ENCODE measurements around the gene ANAPC4.

The ANAPC4 gene

GRCh38 chr4:25425361-25425760 is 48.3 kb downstream of the ANAPC4 start:
- Histone ChIP-seq H3K27ac (no peak overlapping the region), H3K36me3 (no peaks in the 10 kb centered on the region), H4K20me1 (no peaks in the 10 kb centered on the region), H3K9me3 (0 out of 2 replicates have a peak, but pooled peaks cover 6% of the 10 kb centered on the region), H3K9ac (no peak overlapping the region), H3K4me1 (no peaks in the 10 kb centered on the region), H3K27me3 (no peaks in the 10 kb centered on the region), H3K4me2 (no peak overlapping the region), H3K4me3 (no peak overlapping the region)
- no peak for TF ChIP-seq Cebpa-rat (IDR thresholded peaks at IDR 0.05)

- Histone ChIP-seq H3K9ac (no peak overlapping the region), H3K4me1 (no peaks in the 10 kb centered on the region)
- no peak for TF ChIP-seq Cebpa-rat (IDR thresholded peaks at IDR 0.05)
Measured at GRCh38 chr4:25427871-25428270, 50.8 kb downstream of the ANAPC4 start.

GRCh38 chr4:25430630-25431029 is 53.6 kb downstream of the ANAPC4 start:
- Histone ChIP-seq H3K36me3 (no peaks in the 10 kb centered on the region), H4K20me1 (no peaks in the 10 kb centered on the region), H3K9me3 (0 out of 2 replicates have a peak, but pooled peaks cover 6% of the 10 kb centered on the region), H3K4me2 (no peak overlapping the region), H3K4me1 (no peaks in the 10 kb centered on the region), H3K27ac (no peak overlapping the region), H3K4me3 (no peak overlapping the region), H3K9ac (no peak overlapping the region), H3K27me3 (no peaks in the 10 kb centered on the region)
- TF ChIP-seq Cebpa-rat (IDR thresholded peaks at IDR 0.05): no peak

More at GRCh38 chr4:25427871-25428270, 50.8 kb downstream of the ANAPC4 start:
- Histone ChIP-seq H3K27ac (no peak overlapping the region), H3K4me2 (no peak overlapping the region), H3K9me3 (0 out of 2 replicates have a peak, but pooled peaks cover 6% of the 10 kb centered on the region), H3K27me3 (no peaks in the 10 kb centered on the region), H3K4me3 (no peak overlapping the region), H3K36me3 (no peaks in the 10 kb centered on the region), H4K20me1 (no peaks in the 10 kb centered on the region)

DNA sequence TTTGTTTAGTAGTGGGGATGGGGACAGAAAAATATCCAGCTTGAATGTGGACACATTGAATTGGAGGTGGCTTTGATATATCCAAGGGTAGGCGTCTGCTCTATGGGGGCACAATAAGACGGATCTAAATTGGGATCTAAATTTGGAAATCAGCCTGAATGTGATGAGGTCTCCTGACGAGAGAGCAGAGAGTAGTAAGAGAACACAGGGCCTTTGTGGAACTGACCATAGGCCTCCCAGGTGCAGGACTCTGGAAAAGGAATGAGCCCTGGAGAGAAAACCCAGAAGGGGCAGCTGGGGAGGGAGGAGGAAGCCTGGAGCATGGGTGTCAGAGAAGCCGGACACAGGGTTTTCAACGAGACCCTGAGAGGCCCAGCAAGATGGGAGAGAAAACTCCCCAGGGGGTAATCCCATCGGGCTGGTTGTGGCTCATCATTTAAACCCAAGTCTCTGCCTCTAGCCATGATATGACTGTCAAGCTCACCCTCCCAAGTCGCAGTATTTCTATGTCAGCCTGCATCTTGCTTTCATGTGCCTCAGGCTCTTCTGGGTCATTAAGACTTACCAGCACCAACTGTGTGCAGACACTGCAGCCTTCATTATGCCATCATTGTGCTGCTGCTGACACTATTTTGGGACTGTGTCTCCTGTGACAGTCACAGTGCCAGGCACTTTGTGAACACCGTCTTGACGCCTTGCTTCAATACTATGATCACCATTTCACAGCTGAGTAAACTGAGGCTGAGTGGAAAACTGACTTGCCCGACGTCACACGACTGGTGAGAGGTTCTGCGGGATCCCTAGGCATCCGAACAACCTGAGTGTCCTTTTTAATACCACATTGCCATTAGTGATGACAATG is 57.1 kb downstream of the ANAPC4 start:
- no peak overlapping the region for H3K27ac ChIP-seq
- no peak for TF ChIP-seq Cebpa-rat (IDR thresholded peaks at IDR 0.05)
- H3K4me1 ChIP-seq: no peaks in the 10 kb centered on the region
- no peaks in the 10 kb centered on the region for H3K36me3 ChIP-seq
- no peaks in the 10 kb centered on the region for H4K20me1 ChIP-seq
- no peak overlapping the region for H3K4me2 ChIP-seq
- peaks cover 3% of the 10 kb centered on the region; the same call in 1 of the 2 replicates for H3K9me3 ChIP-seq
- no peak overlapping the region for H3K9ac ChIP-seq
- no peaks in the 10 kb centered on the region for H3K27me3 ChIP-seq
- no peak overlapping the region for H3K4me3 ChIP-seq

GRCh38 chr4:25437926-25438325 is 60.9 kb downstream of the ANAPC4 start:
- Histone ChIP-seq H4K20me1 (no peaks in the 10 kb centered on the region), H3K27ac (no peak overlapping the region), H3K4me3 (no peak overlapping the region), H3K27me3 (no peaks in the 10 kb centered on the region), H3K9ac (no peak overlapping the region), H3K9me3 (peaks cover 7% of the 10 kb centered on the region; the same call in 1 of the 2 replicates), H3K4me1 (no peaks in the 10 kb centered on the region), H3K36me3 (no peaks in the 10 kb centered on the region), H3K4me2 (no peak overlapping the region)
- TF ChIP-seq Cebpa-rat (IDR thresholded peaks at IDR 0.05): no peak

GRCh38 chr4:25439918-25440477 is 62.9 kb downstream of the ANAPC4 start:
- Histone ChIP-seq H3K4me1 (no peaks in the 10 kb centered on the region), H3K27me3 (no peaks in the 10 kb centered on the region), H3K9me3 (peaks cover 7% of the 10 kb centered on the region; the same call in 1 of the 2 replicates), H3K9ac (no peak overlapping the region), H3K4me3 (no peak overlapping the region), H4K20me1 (no peaks in the 10 kb centered on the region), H3K4me2 (no peak overlapping the region), H3K27ac (no peak overlapping the region), H3K36me3 (no peaks in the 10 kb centered on the region)
- no peak for TF ChIP-seq Cebpa-rat (IDR thresholded peaks at IDR 0.05)

- H3K9me3 ChIP-seq: peaks cover 7% of the 10 kb centered on the region; the same call in 1 of the 2 replicates
- no peak overlapping the region for H3K9ac ChIP-seq
- no peaks in the 10 kb centered on the region for H3K4me1 ChIP-seq
- no peak overlapping the region for H3K4me3 ChIP-seq
- H4K20me1 ChIP-seq: no peaks in the 10 kb centered on the region
- no peak overlapping the region for H3K4me2 ChIP-seq
- no peak for TF ChIP-seq Cebpa-rat (IDR thresholded peaks at IDR 0.05)
- H3K36me3 ChIP-seq: no peaks in the 10 kb centered on the region
- H3K27me3 ChIP-seq: no peaks in the 10 kb centered on the region
- H3K27ac ChIP-seq: no peak overlapping the region
Measured at GRCh38 chr4:25440478-25441030, 63.5 kb downstream of the ANAPC4 start.

DNA sequence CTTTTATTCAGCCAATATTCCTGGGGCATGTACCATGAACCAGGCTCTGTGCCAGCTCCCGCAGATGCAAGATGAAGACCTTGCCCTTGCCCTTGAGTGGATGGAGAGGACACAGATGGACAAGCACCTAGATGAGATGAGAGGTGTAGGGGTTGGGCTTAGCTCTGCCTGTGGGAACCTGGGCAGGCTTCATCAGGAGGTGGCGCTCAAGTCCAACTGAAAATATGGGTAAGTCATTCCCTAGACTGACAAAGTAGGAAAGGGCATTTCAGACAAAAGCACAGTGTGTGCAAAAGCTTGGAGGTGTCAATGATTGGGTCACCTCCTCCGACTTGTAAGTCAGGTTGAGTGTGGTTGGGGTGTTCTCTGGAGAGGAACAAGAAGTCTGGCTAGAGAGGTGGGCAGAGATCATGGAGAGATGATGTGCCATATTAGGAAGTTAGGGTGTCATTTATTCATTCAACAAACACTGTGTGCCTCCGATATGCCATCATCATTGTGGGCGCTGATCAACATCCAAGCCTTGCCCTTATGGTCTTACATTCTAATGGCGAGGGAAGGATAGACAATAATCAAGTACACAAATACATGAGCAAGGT is 64.6 kb downstream of the ANAPC4 start:
- Histone ChIP-seq H3K4me3 (no peak overlapping the region), H3K36me3 (no peaks in the 10 kb centered on the region)

DNA sequence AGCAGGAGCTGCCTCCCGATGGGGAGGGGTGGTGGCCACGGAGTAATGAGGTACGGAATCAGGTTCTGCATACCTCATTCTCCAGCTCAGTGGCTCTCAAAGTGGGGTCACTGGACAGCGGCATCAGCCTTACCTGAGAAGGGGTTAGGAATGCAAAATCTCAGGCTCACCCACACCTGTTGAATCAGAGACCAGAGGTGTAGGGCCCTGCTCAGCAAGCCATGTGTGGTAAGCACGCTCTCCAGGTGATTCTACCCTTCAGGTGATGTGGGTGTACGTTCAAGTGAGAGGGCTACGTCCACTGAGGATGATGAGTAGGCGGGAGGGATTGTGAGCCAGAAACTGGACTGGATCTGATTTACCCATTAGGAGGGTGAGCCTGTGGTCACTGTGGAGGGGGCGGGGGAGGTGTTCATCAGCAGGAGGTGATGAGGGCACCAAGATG is 65.8 kb downstream of the ANAPC4 start:
- Histone ChIP-seq H3K4me1 (no peaks in the 10 kb centered on the region), H3K4me2 (no peak overlapping the region), H3K4me3 (no peak overlapping the region), H3K9me3 (peaks cover 7% of the 10 kb centered on the region; the same call in 1 of the 2 replicates), H3K9ac (no peak overlapping the region), H3K27me3 (no peaks in the 10 kb centered on the region), H3K36me3 (no peaks in the 10 kb centered on the region), H3K27ac (no peak overlapping the region), H4K20me1 (no peaks in the 10 kb centered on the region)
- no peak for TF ChIP-seq Cebpa-rat (IDR thresholded peaks at IDR 0.05)

More for the DNA sequence above, 64.6 kb downstream of the ANAPC4 start:
- no peaks in the 10 kb centered on the region for H3K4me1 ChIP-seq
- H4K20me1 ChIP-seq: no peaks in the 10 kb centered on the region
- no peak overlapping the region for H3K9ac ChIP-seq
- no peak overlapping the region for H3K27ac ChIP-seq
- peaks cover 7% of the 10 kb centered on the region; the same call in 1 of the 2 replicates for H3K9me3 ChIP-seq
- H3K27me3 ChIP-seq: no peaks in the 10 kb centered on the region
- no peak overlapping the region for H3K4me2 ChIP-seq
- no peak for TF ChIP-seq Cebpa-rat (IDR thresholded peaks at IDR 0.05)

Data from BLaER1 (cell line).